ENCODE measurements around the gene ZNF407. TPM values are rescaled to one million over a fixed set of nuclear protein-coding genes. Genes with fewer than 3 reads are reported as not detected.
"Not testable (repeated sequence)": the region's sequence is repeated elsewhere in the genome, so short reads cannot be mapped to it uniquely, and the experiment has no call there.

Gene ZNF407
- total RNA-seq, 1 donor from 2014 or later = 24.9 TPM

- peaks cover 12% of the 10 kb centered on the region for H3K36me3 Mint-ChIP-seq
- peaks cover 26% of the 10 kb centered on the region for H3K27me3 Mint-ChIP-seq (ENCODE audit: low read depth)
- no peak for DNase-seq (ENCODE audit: low spot score in 2 of 2, unreplicated experiment in 2 of 2)
- H3K4me1 Mint-ChIP-seq = peaks cover 40% of the 10 kb centered on the region
- no peak for TF ChIP-seq CTCF (IDR thresholded peaks at IDR 0.05; ENCODE audit: unreplicated experiment)
- peaks cover 27% of the 10 kb centered on the region for H3K9me3 Mint-ChIP-seq
- H3K4me3 Mint-ChIP-seq = no peak overlapping the region
- H3K27ac Mint-ChIP-seq = peak overlapping the region; percentile 21
These were observed 33.7 kb upstream of the ZNF407 start for GRCh38 chr18:74563999-74564398.

- DNase-seq (ENCODE audit: low spot score in 2 of 2, unreplicated experiment in 2 of 2); H3K27ac Mint-ChIP-seq; H3K4me3 Mint-ChIP-seq: not testable (repeated sequence)
- Mint-ChIP-seq H3K9me3 (peaks cover 34% of the 10 kb centered on the region), H3K4me1 (peaks cover 40% of the 10 kb centered on the region), H3K36me3 (peaks cover 12% of the 10 kb centered on the region), H3K27me3 (ENCODE audit: low read depth) (peaks cover 26% of the 10 kb centered on the region)
These were observed 32.5 kb upstream of the ZNF407 start for GRCh38 chr18:74565164-74565563.

GRCh38 chr18:74565993-74566392 lies 31.7 kb upstream of the ZNF407 start:
- DNase-seq (ENCODE audit: low spot score in 2 of 2, unreplicated experiment in 2 of 2); H3K27ac Mint-ChIP-seq; H3K4me3 Mint-ChIP-seq: not testable (repeated sequence)
- H3K27me3 Mint-ChIP-seq (ENCODE audit: low read depth) = peaks cover 33% of the 10 kb centered on the region
- H3K4me1 Mint-ChIP-seq = peaks cover 40% of the 10 kb centered on the region
- peaks cover 34% of the 10 kb centered on the region for H3K9me3 Mint-ChIP-seq
- peaks cover 12% of the 10 kb centered on the region for H3K36me3 Mint-ChIP-seq

GRCh38 chr18:74567822-74568221 lies 29.8 kb upstream of the ZNF407 start:
- Mint-ChIP-seq H3K27me3 (ENCODE audit: low read depth) (peaks cover 37% of the 10 kb centered on the region), H3K9me3 (peaks cover 34% of the 10 kb centered on the region), H3K36me3 (peaks cover 12% of the 10 kb centered on the region), H3K4me1 (peaks cover 33% of the 10 kb centered on the region), H3K4me3 (no peak overlapping the region), H3K27ac (no peak overlapping the region)
- no peak for DNase-seq (ENCODE audit: low spot score in 2 of 2, unreplicated experiment in 2 of 2)
- no peak for TF ChIP-seq CTCF (IDR thresholded peaks at IDR 0.05; ENCODE audit: unreplicated experiment)

- Mint-ChIP-seq H3K36me3 (peaks cover 12% of the 10 kb centered on the region), H3K4me1 (peaks cover 21% of the 10 kb centered on the region), H3K27me3 (ENCODE audit: low read depth) (peaks cover 40% of the 10 kb centered on the region), H3K27ac (no peak overlapping the region), H3K9me3 (peaks cover 34% of the 10 kb centered on the region), H3K4me3 (no peak overlapping the region)
- TF ChIP-seq CTCF (IDR thresholded peaks at IDR 0.05; ENCODE audit: unreplicated experiment) = no peak
- DNase-seq (ENCODE audit: low spot score in 2 of 2, unreplicated experiment in 2 of 2) = no peak
These were observed 28.3 kb upstream of the ZNF407 start for GRCh38 chr18:74569401-74569800.

GRCh38 chr18:74570266-74570665 lies 27.4 kb upstream of the ZNF407 start:
- TF ChIP-seq CTCF (IDR thresholded peaks at IDR 0.05; ENCODE audit: unreplicated experiment) = no peak
- peaks cover 12% of the 10 kb centered on the region for H3K36me3 Mint-ChIP-seq
- H3K9me3 Mint-ChIP-seq = peaks cover 34% of the 10 kb centered on the region
- H3K4me3 Mint-ChIP-seq = no peak overlapping the region
- H3K27me3 Mint-ChIP-seq (ENCODE audit: low read depth) = peaks cover 40% of the 10 kb centered on the region
- DNase-seq (ENCODE audit: low spot score in 2 of 2, unreplicated experiment in 2 of 2) = no peak
- H3K4me1 Mint-ChIP-seq = peaks cover 20% of the 10 kb centered on the region
- H3K27ac Mint-ChIP-seq = no peak overlapping the region

Measured in mesothelial cell of epicardium (in vitro differentiated cells).